Endothelial cell of umbilical vein (primary cell): Measurements from ENCODE around the gene SH3BP2. TPM values are rescaled to one million over a fixed set of nuclear protein-coding genes. Genes with fewer than 3 reads are reported as not detected.
A peak's percentile ranks its signal among the peaks of the same experiment; 100 is the strongest.

Experiments used
- BruUV-seq: library from RNA; stranded (reverse); fragments of 400-500 nt; replicated peaks from 2 replicates; lab custom pipeline; 2021; lab: Mats Ljungman, UMichigan
- CTCF ChIA-PET: fragments of 300-600, 350-600 bp; sonication (Branson Sonifier 250); formaldehyde crosslinking; loops from one replicate; lab custom pipeline; 2021; ENCODE audit warnings: antibody characterized with exemption, inconsistent platforms; lab: Charles Lee
- POLR2A ChIA-PET: fragments of 300-600, 350-600 bp; sonication (Branson Sonifier 250); formaldehyde crosslinking; loops from one replicate; lab custom pipeline; 2021; ENCODE audit warnings: antibody characterized with exemption, inconsistent platforms; lab: Charles Lee
- DNase-seq: peaks from one replicate; pipeline ENCODE4 v3.0.0-alpha.2; 2011; ENCODE audit warnings: low read depth, low spot score
- FAIRE-seq: peaks from 2 replicates; lab custom pipeline; 2011; peaks lifted over from hg19 to GRCh38; lab: Jason Lieb, UNC
- H2AFZ ChIP-seq: 2 replicates; pipeline ENCODE4 v1.6.0; 2012; ENCODE audit warnings: low read depth, low read length, control low read depth, inconsistent platforms
- H3K27ac ChIP-seq: 2 replicates; pipeline ENCODE4 v1.5.1; 2011; ENCODE audit warnings: low read depth, mild to moderate bottlenecking, control low read depth, low read length, moderate library complexity; ENCODE audit not compliant: insufficient read depth
- H3K27me3 ChIP-seq, 2 experiments: 2 replicates each; pipeline versions ENCODE4 v1.6.0 to v1.6.1; 2011; ENCODE audit warnings: low read length in 2 of 2, mixed read lengths in 1 of 2; ENCODE audit not compliant: control insufficient read depth in 2 of 2, insufficient read depth in 2 of 2
- H3K36me3 ChIP-seq, 2 experiments: 2 replicates in 1 of 2; 3 replicates in 1 of 2; pipeline ENCODE4 v1.5.1; 2011; ENCODE audit warnings: low read length in 2 of 2, mild to moderate bottlenecking in 1 of 2, moderate library complexity in 1 of 2; ENCODE audit not compliant: control insufficient read depth in 2 of 2, insufficient read depth in 2 of 2; ENCODE audit errors: extremely low read depth in 1 of 2
- H3K4me1 ChIP-seq: 3 replicates; pipeline ENCODE4 v1.5.1; 2011; ENCODE audit warnings: mild to moderate bottlenecking, low read length; ENCODE audit not compliant: control insufficient read depth, insufficient read depth; ENCODE audit errors: extremely low read depth
- H3K4me2 ChIP-seq: 2 replicates; pipeline ENCODE4 v1.6.1; 2011; ENCODE audit warnings: low read length, control low read depth, mixed read lengths; ENCODE audit not compliant: insufficient read depth
- H3K4me3 ChIP-seq, 3 experiments: fragments of 200-600 bp in 1 of 3; sonication (generic), shearing (Covaris generic) in 1 of 3; replicated peaks in 1 of 3; 2 replicates each; pipeline ENCODE4 v1.5.1; 2011 to 2016; ENCODE audit warnings: control low read depth in 3 of 3, low read length in 3 of 3, mild to moderate bottlenecking in 2 of 3, inconsistent platforms in 1 of 3, low read depth in 1 of 3, moderate library complexity in 1 of 3; ENCODE audit not compliant: insufficient read depth in 1 of 3
- H3K79me2 ChIP-seq: 2 replicates; pipeline ENCODE4 v1.6.0; 2012; ENCODE audit warnings: low read length, inconsistent platforms; ENCODE audit not compliant: control insufficient read depth, insufficient read depth
- H3K9ac ChIP-seq: replicated peaks from 2 replicates; pipeline ENCODE3; 2011; ENCODE audit warnings: low read length, control low read depth; ENCODE audit not compliant: insufficient read depth; ENCODE audit errors: extremely low read depth
- H3K9me1 ChIP-seq: replicated peaks from 3 replicates; pipeline ENCODE4 v1.6.0; 2011; ENCODE audit warnings: mild to moderate bottlenecking, low read length; ENCODE audit not compliant: control insufficient read depth, insufficient read depth; ENCODE audit errors: extremely low read depth
- H3K9me3 ChIP-seq: replicated peaks from 2 replicates; pipeline ENCODE4 v1.5.1; 2012; ENCODE audit warnings: low read length, inconsistent platforms; ENCODE audit not compliant: control insufficient read depth, insufficient read depth
- H4K20me1 ChIP-seq: replicated peaks from 2 replicates; pipeline ENCODE3; 2011; ENCODE audit warnings: mild to moderate bottlenecking, low read length; ENCODE audit not compliant: control insufficient read depth, insufficient read depth; ENCODE audit errors: extremely low read depth
- EZH2 ChIP-seq: IDR thresholded peaks from 2 replicates; pipeline ENCODE4 v1.6.1; 2012; ENCODE audit warnings: borderline replicate concordance, low read depth, mild to moderate bottlenecking, moderate library complexity, low read length, inconsistent platforms; ENCODE audit not compliant: severe bottlenecking
- GATA2 ChIP-seq: IDR thresholded peaks from 2 replicates; pipeline ENCODE4 v1.7.0; 2011; ENCODE audit warnings: low read depth, mild to moderate bottlenecking, moderate library complexity, mixed read lengths, low read length; ENCODE audit not compliant: insufficient read length, insufficient read depth
- JUN ChIP-seq: IDR thresholded peaks from 2 replicates; pipeline ENCODE4 v1.6.1; 2011; ENCODE audit warnings: borderline replicate concordance, low read depth; ENCODE audit not compliant: insufficient read length, insufficient read depth
- MYC ChIP-seq: IDR thresholded peaks from one replicate; pipeline ENCODE4 v1.6.1; 2011; ENCODE audit warnings: mild to moderate bottlenecking, low read depth, low read length
- POLR2A ChIP-seq: IDR thresholded peaks from 2 replicates; pipeline ENCODE4 v1.6.1; 2012; ENCODE audit warnings: low read depth, mild to moderate bottlenecking, control low read depth, low read length
- dilution Hi-C: fragments of 300-500 bp; cut with MboI; formaldehyde crosslinking; loops from one replicate; pipeline ENCODE4 v1.15.0; 2019; ENCODE audit warnings: low sequenced_read_pairs; ENCODE audit not compliant: extremely low pct_ligation_motif_present
- intact Hi-C: fragments of 100-400 bp; cut with micrococcal nuclease; formaldehyde crosslinking; loops from one replicate; pipeline ENCODE4 v1.10.0; 2022
- polyA plus RNA-seq, 4 experiments: library from polyadenylated mRNA; depleted of rRNA in 3 of 4; stranded (reverse) in 3 of 4; unstranded in 1 of 4; fragments of >200 nt; gene quantifications; 2 replicates each; pipeline versions ENCODE4 v1.2.1 to v1.2.3, GENCODE V29; 2011 to 2012; ENCODE audit warnings: missing spikeins in 1 of 4
- total RNA-seq: library from RNA; stranded (reverse); gene quantifications from 2 replicates; pipeline ENCODE4 v1.2.3, GENCODE V29; 2021
- TF ChIP-seq, protein P1 (sequence below): IDR thresholded peaks from 2 replicates; pipeline ENCODE4 v1.6.1; 2011; ENCODE audit not compliant: insufficient read depth, insufficient read length

SH3BP2 gene
- total and polyA plus RNA-seq, 2 donors (not counting 3 experiments of a cell fraction or from before 2014, with no cell fraction given), result 69.2 to 73.9 TPM

DNA sequence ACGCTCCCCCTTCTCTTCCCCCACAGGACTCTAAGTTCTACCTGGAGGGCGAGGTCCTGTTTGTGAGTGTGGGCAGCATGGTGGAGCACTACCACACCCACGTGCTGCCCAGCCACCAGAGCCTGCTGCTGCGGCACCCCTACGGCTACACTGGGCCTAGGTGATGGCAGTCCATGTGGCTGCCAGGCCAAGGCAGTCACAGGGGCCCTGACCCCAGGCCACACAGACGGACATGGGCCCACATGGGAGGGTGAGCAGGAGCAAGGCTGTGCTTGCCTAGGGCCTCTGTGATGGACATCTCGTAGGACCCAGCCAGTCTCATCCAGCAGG lies 40.8 kb downstream of the SH3BP2 start:
- dilution Hi-C loops, result no loop called here
- Histone ChIP-seq H3K36me3 (peaks cover 8 to 36% of the 10 kb centered on the region in 2 experiments), H2AFZ (no peak overlapping the region), H3K9ac (no peak overlapping the region), H3K4me1 (peaks cover 17% of the 10 kb centered on the region), H3K9me3 (no peaks in the 10 kb centered on the region), H3K27ac (no peak overlapping the region), H3K4me3 (no peak overlapping the region), H3K79me2 (no peaks in the 10 kb centered on the region), H3K9me1 (no peaks in the 10 kb centered on the region), H3K27me3 (no peaks in the 10 kb centered on the region), H3K4me2 (no peak overlapping the region), H4K20me1 (no peaks in the 10 kb centered on the region)
- no peak for DNase-seq
- POLR2A ChIA-PET, result no interaction called here
- intact Hi-C loops, result no loop called here
- no TSS peak for BruUV-seq
- TF ChIP-seq EZH2 (no peak), JUN (no peak), POLR2A (no peak)
- TF ChIP-seq, protein P1, sequence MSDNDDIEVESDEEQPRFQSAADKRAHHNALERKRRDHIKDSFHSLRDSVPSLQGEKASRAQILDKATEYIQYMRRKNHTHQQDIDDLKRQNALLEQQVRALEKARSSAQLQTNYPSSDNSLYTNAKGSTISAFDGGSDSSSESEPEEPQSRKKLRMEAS, result no peak
- CTCF ChIA-PET, result no interaction called here
- no peak for FAIRE-seq

DNA sequence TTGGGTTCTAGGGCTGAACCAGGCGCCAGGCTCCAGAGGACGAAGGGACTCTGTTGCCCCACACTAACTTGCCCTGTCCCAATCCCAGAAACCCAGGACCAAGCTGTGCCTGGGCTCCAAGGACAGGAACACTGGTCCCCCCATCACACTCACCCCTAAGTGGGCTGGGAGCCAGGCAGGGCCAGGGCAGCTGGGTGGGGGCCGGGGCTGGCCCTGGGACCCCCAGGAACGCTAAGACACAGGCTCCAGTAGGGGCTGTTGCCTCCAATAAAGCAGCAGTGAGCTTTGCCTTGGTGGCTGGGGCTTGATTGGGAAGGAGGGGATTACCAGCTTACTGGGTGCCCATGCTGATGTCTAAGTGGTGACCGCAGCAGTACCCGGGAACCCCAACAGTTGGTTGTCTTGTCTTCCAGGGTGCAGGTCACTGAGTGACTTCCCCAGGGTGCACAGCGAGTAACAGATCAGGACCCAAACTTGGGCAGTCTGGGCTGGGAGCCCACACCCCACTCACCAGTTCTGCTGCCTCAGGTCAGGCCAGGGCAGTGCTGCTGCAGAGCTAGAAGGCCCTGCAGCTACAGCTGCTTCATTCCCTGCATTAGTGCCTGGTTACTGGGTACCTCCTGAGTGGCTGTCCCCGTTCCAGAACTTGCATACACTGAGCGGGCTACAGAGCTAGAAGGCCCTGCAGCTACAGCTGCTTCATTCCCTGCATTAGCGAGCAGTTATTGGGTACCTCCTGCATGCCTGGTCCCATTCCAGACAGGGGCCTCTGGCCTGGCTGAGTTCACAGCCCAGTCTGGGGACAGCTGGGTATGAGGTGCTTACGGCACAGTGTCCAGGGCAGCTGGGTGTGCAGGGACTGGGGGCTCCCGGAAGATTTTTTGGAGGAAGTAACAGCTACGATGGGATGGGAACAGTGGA lies 41.4 kb downstream of the SH3BP2 start:
- H3K4me3 ChIP-seq, result no peak overlapping the region
- no peak overlapping the region for H3K4me2 ChIP-seq
- no peaks in the 10 kb centered on the region for H4K20me1 ChIP-seq
- H3K9me1 ChIP-seq, result no peaks in the 10 kb centered on the region
- no peak overlapping the region for H3K9ac ChIP-seq
- H2AFZ ChIP-seq, result no peak overlapping the region
- no peaks in the 10 kb centered on the region for H3K79me2 ChIP-seq
- intact Hi-C loops (no loop called here), dilution Hi-C loops (no loop called here)
- DNase-seq, result no peak
- H3K4me1 ChIP-seq, result peaks cover 17% of the 10 kb centered on the region
- TF ChIP-seq, protein P1, result no peak
- no peak for TF ChIP-seq GATA2
- TF ChIP-seq POLR2A, result peak; percentile 19
- TF ChIP-seq MYC, result no peak
- no peak overlapping the region for H3K27ac ChIP-seq
- H3K27me3 ChIP-seq, result no peaks in the 10 kb centered on the region
- peaks cover 8 to 35% of the 10 kb centered on the region in 2 experiments for H3K36me3 ChIP-seq
- CTCF ChIA-PET, result no interaction called here
- H3K9me3 ChIP-seq, result no peaks in the 10 kb centered on the region
- POLR2A ChIA-PET, result interaction anchor here (0.6 kb wide), 1 partner anchor 54 kb away, joined by 4 read pairs; no protein-coding TSS in a partner anchor
- FAIRE-seq, result no peak
- BruUV-seq, result no TSS peak
